COLO668 (cell line): ENCODE data around the gene ECI1.

Source experiments
- DNase-seq: peaks from one replicate; lab custom pipeline; 2025; ENCODE audit not compliant: unreplicated experiment; lab: John Stamatoyannopoulos, UW

The ECI1 gene

DNA sequence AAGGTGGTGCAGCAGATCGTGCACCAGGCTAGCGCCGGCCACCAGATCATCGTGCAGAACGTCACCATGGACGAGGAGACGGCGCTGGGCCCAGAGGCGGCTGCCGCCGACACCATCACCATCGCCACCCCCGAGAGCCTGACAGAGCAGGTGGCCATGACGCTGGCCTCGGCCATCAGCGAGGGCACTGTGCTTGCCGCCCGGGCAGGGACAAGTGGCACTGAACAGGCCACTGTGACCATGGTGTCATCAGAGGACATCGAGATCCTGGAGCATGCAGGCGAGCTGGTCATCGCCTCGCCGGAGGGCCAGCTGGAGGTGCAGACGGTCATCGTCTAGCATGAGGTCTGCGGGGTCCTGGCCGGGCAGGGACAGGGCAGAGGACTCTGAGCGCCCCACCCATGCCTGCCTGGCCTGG lies 16.1 kb downstream of the ECI1 start:
- no peak for DNase-seq

DNA sequence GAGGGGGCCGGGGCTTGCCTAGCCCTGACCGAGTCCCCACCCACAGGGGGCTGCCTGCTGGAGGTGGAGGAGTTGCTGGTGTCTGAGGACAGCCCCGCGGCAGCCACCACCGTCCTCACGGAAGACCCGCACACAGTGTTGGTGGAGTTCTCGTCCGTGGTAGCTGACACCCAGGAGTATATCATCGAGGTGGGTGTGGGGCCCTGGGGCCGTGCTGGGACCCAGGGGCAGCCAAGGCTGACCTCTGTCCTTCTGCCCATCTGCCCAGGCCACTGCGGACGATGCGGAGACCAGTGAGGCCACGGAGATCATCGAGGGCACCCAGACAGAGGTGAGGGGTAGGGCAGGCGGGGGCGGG lies 16.6 kb downstream of the ECI1 start:
- no peak for DNase-seq

DNA sequence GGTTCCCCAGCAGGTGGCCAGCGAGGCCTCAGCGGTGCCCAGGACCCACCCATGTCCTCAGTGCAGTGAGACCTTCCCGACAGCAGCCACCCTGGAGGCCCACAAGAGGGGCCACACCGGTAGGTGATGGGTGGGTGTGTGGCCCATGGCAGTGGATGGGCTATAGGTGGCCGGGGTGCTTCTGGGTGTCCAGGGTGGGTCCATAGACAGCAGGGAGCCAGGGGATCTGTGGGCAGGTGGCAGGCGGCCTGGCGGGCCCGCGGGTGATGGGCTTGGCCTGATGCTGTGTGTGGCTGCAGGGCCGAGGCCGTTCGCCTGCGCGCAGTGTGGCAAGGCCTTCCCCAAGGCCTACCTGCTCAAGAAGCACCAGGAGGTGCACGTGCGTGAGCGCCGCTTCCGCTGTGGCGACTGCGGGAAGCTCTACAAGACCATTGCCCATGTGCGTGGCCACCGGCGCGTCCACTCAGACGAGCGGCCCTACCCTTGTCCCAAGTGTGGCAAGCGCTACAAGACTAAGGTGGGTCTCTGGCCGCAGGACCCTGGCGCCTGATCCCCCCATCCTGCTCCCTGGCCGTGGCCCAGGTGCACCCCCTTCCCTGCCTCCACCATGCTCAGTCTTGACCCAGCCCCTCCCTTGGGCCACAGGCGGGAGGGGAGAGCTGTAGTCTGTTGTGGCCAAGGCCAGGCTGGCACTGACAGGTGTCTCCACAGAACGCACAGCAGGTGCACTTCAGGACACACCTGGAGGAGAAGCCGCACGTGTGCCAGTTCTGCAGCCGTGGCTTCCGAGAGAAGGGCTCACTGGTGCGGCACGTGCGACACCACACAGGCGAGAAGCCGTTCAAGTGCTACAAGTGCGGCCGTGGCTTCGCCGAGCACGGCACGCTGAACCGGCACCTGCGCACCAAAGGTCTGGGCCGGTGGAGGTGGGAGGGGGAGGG lies 17.2 kb downstream of the ECI1 start:
- DNase-seq, result peak; percentile 96

DNA sequence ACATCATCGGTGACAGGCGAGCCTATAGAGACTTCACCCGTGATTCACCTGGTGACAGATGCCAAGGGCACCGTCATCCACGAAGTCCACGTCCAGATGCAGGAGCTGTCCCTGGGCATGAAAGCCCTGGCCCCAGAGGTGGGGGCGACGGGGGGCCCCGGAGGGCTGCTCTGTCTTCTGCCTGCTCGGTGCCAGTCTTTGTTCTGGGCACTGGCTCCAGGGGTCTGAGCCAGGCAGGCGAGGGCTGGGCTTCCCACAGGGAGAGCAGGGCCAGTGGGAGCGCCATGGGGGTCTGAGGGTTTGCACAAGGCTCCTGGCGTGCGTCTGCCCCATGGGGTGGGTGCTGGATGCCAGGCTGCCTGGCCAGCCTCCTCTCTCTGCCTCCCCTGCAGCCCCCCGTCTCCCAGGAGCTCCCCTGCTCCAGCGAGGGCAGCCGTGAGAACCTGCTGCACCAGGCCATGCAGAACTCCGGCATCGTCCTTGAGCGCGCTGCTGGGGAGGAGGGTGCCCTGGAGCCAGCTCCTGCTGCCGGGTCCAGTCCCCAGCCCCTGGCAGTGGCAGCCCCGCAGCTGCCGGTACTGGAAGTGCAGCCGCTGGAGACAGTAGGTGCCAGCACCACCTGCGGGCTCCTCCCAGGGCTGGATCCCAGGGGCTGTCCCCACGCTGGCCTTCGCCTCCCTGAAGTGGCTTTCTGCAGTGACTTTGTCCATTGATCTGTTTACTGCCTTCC lies 18.2 kb downstream of the ECI1 start:
- peak; percentile 84 for DNase-seq

DNA sequence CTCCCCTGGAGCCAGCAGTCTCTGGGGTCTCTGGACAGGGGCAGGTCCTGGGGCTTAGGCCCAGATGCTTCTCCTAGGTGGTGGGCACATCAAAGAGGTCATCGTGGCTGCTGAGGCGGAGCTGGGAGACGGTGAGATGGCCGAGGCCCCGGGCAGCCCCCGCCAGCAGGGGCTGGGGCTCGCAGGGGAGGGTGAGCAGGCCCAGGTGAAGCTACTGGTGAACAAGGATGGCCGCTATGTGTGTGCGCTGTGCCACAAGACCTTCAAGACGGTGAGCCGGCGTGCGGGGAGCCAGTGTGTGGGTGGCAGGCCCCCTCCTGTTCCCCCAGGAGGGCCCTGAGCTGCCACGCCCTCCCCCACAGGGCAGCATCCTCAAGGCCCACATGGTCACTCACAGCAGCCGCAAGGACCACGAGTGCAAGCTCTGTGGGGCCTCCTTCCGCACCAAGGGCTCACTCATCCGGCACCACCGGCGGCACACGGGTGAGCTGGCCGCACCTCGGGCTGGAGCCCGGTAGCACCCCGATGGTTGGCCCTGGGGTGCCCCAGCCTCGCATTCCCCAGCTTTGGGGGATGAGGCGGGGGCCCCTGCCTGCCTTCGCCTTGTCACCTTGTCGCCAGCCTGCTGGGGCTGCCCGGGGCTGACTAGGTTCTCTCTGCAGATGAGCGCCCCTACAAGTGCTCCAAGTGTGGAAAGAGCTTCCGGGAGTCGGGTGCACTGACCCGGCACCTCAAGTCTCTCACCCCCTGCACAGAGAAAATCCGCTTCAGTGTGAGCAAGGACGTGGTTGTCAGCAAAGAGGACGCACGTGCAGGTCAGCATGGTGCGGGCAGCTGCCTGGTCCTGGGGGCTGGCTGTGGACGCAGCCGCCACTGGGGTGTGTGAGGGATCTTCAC lies 19.0 kb downstream of the ECI1 start:
- no peak for DNase-seq

DNA sequence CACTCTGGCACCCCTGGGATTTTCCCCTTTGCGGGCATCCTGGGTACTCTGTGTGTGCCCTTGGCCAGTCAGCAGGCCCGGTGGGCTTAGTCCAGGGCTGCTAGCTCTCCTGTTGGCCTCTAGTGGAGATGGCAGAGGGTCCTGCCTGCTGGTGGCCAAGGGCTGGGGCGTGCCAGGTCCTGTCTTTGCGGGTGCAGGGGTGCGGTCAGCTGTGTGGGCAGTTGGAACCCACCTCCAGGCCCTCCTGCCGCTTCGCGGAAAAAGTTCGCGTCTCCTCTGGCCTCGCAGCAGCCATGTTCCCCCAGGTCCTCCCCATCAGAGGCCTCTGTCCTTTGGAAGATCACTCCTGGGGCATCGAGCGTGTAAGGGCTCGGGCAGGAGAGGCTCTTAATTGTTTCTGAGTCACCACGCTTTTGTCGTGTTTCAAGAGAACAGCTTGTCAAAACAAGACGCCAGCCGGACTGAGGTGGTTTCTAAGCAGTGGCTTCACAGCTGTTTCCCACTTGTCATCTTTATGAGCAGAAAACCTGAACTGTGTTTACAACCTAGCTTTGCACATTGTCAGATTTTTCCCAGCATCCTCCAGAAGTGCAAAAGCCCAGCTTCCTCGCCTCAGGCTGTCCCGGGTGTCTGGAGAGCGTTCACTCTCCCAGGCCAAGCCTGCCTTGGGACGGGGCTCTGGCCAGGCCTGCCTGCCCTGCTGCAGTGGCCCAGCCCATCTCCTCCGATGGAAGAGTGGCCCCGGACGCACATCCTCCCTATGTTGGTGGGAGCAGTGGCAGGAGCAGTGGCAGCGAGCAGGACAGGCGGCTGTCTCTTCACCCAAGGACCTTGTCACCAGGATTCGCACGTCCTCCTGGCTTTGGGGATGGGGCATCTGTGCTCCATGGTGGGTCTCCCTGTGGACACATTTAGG lies 20.1 kb downstream of the ECI1 start:
- DNase-seq, result peak; percentile 71

DNA sequence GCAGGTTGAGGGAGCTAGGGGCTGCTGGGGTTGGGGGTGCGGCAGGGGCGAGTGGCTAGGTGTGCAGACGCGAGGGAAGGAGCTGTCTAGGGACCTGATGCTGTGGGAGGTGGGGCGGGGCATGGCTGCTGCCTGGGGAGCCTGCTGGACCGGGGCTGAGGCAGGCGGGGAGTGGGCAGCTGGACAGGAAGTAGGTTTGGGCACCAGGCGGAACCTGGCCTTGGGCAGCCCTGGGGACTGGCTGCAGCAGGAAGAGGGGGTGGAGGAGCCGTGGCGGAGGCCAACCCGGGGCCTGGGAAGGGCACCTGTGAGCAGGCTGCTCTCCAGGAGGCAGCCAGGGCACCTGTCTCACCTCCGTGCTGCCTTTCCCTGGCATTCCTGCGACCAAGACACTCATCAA lies 21.0 kb downstream of the ECI1 start:
- peak; percentile 59 for DNase-seq

DNA sequence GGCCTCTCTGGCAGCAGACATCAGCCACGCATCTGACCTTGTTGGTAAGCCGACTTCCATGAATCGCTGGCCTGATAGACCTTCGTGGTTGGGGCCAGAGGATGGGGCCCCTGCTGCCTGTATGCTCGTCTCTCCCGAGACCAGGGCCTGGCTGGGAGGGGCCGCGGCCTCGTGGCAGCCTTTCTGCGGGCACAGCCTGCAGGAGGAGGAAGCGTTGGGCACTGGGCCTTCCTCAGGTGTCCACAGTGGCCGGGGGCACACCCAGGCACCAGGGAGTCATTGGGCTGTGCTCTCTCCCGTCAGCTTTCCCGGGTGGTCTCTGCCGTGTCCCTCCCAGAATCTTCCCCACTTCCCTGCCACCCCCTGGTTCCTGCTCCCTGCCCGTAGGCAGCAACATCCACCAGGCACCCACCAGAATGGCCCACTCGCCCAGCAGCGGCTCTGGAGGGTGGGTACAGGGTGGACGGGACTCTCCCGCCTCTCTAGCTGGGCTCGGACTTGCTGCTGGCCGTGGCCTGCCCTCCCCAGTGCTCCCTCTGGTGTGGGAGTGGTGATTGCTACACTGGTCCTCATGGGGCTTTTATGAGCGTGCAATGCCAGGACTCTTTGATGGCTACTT lies 21.6 kb downstream of the ECI1 start:
- no peak for DNase-seq

DNA sequence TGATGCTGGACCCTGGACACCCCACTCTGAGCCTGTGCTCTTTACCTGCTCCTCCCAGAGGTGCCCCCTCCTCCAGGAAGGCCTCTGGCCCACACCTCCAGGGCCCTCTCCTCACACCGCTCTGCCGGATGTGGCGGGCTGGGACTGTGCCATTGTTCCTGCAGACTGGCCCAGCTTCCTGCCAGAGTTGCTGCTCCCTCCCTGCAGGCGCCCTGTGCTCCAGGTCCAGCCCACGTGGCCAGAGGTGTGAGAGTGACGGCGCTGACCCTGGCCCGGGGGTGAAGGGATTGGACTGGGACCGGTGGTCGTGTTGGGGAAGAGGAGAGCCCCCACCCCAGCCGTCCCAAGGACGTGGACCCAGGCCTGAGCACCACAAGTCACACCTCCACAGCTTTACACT lies 22.3 kb downstream of the ECI1 start:
- no peak for DNase-seq

DNA sequence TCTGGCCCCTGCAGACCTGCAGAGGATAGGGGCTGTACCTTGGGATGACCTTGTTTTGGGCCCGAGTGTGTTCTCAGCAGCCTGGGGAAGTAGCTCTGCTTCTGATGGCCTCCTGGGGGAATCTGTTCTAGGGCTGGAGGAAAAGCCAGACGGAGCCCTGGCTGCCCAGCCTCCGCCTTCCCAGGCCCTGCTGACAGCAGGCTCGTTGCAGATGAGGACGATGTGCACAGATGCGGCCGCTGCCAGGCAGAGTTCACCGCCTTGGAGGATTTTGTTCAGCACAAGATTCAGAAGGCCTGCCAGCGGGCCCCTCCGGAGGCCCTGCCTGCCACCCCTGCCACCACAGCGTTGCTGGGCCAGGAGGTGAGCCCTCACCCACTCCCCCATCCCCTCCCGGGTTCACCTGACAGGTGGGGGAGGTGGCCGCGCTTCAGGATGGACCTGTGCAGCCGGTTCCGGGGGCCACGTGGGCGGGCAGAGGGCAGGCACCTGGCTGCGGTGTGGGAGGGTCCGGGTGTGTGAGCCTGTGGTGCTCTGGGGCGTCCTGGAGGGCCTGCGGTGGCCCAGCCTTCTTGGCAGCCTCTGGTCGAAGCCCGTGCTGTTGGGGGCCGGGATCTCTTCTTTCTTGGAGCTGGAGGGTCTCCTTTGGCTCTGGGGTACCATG lies 23.1 kb downstream of the ECI1 start:
- DNase-seq, result no peak

DNA sequence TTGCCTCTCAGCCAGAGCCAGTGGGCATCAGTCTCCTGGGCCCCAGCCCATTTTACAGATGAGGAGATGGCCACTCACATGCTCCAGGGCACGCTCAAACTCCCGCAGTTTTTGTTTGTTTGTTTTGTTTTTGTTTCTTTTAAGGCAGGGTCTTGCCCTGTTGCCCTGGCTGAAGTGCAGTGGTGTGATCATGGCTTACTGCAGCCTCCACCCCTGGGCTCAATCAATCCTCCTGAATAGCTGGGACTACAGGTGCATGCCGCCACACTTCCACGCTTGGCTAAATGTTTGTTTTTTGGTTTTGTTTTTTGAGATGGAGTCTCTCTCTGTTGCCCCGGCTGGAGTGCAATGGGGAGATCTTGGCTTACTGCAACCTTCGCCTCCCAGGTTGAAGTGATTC lies 24.5 kb downstream of the ECI1 start:
- DNase-seq, result no peak

DNA sequence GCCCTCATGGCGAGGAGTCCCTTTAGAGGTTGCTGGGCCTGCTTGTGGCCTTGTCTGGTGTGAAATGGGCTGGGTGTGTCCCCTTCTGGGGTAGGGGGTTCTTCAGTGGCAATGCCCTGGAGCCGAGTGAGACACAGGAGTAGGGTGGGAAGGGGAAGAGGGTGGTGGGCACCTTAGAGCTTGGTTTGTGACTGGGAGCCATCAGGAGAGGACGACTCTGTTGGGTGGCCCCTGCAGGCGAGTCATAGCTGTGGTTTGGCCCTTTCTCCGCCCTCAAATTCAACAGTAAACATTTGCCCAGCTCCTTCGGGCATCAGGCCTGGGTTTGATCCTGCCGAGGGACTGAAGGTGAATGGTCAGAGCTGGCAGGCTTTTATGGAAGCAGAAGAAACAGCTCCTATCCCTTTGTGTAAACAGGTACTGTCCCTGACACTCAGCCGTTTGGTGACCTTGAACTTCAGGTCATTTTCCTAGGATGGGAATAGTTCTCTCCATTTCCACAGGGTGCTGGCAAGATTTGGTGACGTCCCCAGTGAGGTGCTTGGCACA lies 25.1 kb downstream of the ECI1 start:
- DNase-seq, result peak; percentile 31

DNA sequence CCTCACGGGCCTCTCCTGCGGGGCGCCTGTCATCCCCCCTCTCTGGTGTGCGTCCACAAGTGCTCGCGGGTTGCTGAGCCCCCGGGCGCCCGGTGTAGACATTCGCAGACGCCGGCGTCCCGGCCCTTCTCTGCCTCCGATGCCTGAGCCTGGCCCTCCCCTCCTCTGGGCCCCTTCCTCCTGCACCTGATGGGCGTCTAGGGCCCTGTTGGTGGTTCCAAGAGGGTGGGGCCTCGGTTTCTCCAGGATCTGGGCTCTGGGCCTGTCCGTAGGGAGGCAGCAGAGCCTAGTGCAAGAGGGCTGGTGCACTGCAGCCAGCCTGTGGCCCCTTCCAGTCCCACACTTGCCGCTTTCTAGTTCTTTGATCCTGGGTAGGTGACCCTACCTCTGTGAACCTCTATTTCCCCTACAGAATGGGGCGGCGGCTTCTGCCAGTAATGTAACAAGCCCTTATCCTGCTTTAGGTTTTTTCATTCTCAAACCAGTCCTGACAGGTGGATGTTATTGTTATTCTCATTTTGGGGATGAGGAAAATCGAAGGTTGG lies 27.4 kb downstream of the ECI1 start:
- DNase-seq, result peak; percentile 59

DNA sequence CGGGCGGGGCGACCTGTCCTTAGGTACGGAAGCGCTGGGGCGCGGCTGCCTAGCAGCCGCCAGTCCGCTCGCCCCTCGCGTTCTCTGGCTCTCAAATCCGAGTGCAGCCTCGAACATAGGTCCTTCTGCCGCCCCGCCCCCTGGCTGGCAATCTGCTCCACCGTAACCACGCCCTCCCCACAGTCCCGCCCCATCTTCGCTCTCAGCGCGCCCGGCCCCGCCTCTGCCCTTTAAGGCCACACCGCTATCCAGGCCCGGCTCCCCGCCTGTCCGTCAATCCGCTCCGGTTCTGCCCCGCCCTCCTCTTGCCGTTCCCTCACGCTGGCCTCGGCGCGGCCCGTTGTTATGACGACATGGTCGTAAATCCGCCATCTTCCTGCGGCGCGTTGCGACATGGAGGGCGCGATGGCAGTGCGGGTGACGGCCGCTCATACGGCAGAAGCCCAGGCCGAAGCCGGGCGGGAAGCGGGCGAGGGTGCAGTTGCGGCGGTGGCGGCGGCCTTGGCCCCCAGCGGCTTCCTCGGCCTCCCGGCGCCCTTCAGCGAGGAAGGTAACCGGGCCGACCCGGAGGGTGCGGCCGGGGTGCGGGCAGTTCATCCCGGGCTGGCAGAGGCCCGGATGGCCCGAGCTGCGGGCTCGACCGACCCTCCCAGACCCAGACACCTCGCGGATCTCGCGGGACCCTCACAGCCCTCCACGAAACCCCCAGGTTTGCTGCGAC lies 28.0 kb downstream of the ECI1 start, which contains the start of gene E4F1:
Gene E4F1, plus strand, starts transcription at position 371 of the 721 bp plus-strand sequence. Its CDS starts 23 bp downstream, at position 394.
- peak; percentile 99 for DNase-seq

DNA sequence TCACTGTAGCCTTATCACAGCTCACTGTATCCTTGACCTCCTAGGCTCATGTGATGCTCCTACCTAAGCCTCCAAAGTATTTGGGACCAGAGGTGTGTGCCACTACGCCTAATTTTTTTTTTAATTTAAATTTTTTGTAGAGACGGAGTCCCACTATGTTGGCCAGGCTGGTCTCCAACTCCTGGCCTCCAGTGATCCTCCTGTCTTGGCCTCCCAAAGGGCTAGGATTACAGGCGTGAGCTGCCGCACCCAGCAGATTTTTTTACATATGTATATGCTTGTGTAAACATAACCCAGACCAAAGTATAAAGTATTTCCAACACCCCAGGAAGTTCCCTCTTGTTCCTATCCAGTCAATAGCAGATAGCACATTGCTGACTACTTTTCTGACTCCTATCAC lies 35.1 kb downstream of the ECI1 start:
- no peak for DNase-seq

DNA sequence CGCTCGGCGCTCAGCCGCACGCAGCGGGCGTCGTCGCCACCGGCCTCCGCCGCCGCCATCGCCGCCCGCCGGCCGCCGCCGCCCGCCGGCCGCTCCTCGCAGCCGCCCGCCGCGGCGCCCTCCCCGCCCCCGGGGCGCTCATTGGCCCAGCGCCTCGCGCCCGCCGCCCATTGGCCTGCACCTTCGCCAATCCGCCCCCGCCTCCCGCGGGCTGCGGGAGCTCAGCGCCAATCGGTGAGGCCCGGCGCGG lies 36.7 kb downstream of the ECI1 start, which contains the start of gene PGP:
Gene PGP, minus strand, starts transcription at position 122 of the 250 bp plus-strand sequence. Its CDS starts 63 bp downstream, at position 59.
- no peak for DNase-seq

DNA sequence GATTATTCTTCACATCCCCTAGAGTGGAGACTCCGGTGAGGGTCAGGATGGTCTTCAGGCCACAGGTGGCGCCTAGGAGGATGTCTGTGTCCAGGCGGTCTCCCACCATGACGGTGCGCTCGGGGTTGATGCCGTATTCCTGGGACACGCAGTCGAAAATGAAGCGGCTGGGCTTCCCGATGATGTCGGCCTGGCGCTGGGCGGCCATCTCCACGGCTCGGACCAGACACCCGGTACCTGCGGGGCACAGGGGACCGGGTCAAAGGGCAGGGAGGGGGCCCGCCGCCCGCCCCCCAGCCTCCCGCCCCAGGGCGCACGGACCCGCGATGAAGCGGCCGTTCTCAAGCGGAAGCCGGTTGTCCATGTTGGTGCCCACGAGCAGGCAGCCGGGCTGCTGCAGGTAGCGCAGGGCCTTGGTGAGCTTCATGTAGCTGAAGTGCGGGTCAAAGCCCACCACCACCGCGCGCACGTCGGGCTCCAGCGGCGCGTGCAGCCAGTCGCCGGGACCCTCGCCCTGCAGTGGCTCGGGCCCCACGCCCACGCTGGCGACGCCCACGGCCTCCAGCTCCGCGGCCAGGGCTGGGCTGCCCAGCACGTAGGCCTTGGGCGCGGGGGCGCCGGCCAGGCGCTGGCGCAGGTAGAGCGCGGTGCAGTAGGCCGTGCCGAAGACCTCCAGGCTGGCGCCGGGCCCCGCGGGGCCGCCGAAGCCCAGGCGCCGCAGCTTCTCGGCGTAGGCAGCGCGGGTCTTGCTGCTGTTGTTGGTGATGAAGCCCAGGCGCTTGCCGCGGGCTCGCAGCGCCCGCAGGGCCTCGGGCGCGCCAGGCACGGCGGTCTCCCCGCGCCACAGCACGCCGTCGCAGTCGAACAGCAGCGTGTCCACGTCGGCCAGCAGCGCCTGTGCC lies 37.3 kb downstream of the ECI1 start:
- peak; percentile 49 for DNase-seq
